CD4-positive, alpha-beta T cell treated with Interleukin-15 for 4 hours (primary cell): ENCODE data around the gene MEG3.
"Not testable (repeated sequence)": the region's sequence is repeated elsewhere in the genome, so short reads cannot be mapped to it uniquely, and the experiment has no call there.

ENCODE experiments used
- DNase-seq: peaks from one replicate; pipeline ENCODE4 v3.0.0-alpha.2; 2020; ENCODE audit warnings: low spot score

MEG3 gene

DNA sequence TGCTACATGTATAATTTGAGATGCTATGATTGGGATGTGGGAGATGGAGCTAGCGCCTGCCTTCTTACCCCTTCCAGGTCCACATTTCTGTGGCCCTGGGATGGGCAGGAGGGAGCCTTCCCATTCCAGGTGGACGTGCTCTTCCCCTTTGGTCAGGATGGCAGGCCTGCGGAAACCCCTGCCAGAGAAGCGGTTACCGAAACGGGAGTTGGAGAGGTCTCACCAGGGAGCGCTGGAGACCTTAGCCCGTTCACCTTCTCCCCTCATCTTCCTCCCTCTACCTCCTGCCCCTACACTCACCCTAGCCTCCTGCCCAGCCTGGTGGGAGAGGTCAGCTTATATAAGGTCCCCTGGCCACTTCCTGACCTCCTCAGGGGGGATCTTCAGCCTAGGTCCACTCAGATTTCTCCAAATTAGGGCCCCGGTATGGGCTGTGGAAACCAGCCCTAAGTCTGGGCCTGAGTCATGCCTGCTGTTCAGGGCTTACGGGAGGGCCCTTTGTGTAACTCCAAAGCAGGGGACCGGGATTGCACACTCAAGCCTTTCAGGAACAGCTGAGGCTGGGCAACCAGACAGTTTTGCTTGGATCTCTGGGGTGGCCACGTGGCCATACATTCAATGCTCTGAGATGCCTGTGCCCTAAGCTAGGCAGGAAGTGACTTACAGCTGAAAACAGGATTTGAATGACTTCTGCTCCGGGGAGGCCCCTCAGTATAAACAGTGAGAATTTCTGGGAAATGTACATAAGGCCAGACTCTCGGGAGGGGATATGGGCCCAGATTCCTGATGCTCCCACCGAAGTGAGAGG, 10.2 kb upstream of the MEG3 start:
- no peak for DNase-seq

DNA sequence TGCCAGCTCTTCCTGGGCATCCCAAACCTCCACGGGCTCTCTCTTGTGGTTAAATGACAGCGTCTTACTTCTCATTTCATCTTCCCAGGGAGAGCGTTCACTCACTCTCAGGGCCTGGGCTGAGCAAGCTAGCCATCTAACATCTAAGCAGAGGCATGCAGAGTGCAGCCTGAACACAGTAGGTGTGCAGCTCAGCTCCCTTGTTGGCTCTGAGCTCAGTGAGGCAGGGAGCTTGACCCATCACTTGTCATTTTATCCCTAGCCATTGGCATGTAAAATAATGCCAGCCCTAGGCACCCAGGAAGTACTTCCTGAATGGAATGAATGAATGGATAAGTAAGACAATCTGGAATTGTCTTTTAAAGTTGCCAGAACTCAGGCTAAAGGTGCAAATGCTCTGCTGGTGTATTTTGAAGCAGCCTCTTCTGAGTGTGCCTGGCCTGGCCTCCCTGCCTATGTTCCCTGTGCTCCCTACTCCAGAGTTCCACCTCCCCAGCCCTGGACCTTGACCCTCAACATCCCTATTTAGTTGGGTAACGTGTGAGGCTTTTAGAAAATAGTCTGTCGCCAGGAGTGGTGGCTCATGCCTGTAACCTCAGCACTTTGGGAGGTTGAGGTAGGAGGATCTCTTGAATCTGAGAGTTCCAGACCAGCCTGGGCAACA, 9.5 kb upstream of the MEG3 start:
- DNase-seq: no peak

DNA sequence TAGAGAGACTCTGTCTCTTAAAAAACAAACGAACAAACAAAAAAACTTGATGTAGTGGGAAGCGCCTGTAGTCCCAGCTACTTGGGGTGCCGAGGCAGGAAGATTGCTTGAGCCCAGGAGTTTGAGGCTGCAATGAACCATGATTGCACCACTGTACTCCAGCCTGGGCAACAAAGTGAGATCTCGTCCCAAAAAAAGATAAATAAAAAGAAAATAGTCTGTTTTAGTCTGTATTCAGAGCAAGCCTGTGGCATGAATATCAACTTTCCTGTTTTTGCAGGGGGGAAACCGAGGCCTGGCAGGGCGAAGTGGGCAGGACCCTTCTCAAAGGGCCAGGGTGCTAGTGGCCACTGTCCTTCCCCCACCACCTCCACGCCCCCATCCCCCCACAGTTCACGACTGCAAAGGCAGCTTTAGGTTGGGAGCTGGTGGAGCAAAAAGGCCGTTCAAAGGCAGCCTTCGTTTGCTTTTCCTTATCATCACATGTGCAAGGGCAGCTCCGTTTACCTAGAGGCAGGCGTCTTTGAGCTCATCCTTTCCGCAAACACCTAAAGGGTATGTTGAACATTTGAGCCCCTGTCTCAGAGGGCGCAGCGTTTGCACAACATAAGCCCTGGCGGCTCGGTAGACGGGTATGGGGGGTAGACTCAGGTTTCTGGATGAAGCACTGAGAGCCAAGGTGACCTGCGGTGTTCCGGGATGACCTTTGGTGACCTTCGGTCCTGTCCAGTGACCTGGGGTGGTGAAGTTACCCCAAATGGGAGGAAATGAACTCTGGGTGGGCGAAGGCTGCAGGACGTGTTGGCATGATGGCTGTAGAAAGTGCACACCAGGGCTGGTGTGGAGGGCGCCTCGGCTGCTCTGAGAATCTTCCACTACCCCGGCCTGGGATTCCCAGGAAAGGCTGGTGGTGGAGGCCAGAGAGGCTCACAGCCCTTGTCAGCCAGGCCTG, 8.7 kb upstream of the MEG3 start:
- no peak for DNase-seq

DNA sequence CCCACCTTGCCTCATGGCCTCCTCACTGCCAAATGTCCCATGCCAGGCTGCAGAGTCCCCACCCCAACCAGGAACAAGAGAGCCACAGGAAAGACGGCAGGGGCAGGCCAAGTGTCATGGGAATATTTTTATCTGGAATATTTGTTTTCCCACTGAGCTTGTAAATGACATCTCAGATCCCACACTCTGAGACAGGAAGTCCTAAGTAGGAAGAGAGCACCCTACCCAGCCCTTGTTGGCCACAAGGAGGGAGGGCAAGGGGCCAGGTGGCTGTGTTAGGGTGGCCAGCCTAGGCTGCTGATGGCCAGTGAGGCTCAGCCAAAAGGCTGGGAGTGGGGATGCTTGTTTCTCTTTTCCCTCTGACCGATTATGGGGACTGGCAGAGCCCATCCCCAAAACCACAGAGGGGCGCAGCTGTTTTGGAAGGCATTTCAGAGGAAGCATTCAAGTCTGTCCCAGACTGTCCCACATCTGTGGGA, 7.7 kb upstream of the MEG3 start:
- no peak for DNase-seq

DNA sequence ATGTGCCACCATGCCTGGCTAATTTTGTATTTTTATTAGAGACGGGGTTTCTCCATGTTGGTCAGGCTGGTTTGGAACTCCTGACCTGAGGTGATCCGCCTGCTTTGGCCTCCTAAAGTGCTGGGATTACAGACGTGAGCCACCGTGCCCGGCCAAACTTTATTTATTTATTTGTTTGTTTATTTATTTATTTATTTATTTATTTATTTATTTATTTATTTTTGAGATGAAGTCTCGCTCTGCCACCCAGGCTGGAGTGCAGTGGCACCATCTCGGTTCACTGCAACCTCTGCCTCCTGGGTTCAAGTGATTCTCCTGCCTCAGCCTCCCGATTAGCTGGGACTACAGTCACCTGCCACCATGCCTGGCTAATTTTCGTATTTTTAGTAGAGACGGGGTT, 7.0 kb upstream of the MEG3 start:
- DNase-seq: not testable (repeated sequence)

DNA sequence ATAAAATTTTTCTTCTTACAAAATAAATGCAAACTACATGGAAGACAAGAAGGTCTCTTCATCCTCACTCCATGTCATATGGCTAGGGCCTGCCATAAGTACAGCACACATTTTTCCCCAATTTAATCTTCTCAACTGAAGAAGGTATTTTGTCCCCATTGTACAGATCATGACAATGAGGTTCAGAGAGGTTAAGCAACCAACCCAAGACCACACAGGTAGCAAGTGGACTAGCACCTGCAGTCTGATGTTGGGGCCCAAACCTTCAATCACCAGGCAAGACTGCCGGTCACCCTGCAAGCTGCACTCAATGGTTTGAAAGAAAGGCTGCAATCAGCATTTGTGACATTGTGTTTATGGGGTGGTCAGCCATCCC, 6.5 kb upstream of the MEG3 start:
- no peak for DNase-seq

DNA sequence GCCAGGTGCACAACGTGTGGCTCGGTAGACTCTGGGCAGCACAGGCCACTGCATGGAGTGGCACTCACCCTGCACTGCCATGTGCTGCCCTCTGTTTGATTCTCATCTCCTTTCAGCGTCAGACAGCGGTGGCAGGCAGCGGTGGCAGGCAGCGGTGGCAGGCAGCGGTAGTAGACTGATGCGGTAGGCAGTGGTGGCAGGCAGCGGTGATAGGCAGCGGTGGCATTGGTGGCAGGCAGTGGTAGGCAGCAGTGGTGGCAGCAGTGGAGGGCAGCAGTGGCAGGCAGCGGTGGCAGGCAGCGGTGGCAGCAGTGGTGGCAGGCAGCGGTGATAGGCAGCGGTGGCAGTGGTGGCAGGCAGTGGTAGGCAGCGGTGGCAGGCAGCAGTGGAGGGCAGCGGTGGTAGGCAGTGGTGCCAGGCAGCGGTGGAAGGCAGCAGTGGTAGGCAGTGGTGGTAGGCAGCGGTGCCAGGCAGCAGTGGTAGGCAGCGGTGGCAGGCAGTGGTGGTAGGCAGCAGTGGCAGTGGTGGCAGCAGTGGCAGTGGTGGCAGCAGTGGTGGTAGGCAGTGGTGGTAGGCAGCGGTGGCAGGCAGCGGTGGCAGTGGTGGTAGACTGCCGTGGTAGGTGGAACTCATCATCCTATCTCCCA, 6.0 kb upstream of the MEG3 start:
- DNase-seq: no peak

DNA sequence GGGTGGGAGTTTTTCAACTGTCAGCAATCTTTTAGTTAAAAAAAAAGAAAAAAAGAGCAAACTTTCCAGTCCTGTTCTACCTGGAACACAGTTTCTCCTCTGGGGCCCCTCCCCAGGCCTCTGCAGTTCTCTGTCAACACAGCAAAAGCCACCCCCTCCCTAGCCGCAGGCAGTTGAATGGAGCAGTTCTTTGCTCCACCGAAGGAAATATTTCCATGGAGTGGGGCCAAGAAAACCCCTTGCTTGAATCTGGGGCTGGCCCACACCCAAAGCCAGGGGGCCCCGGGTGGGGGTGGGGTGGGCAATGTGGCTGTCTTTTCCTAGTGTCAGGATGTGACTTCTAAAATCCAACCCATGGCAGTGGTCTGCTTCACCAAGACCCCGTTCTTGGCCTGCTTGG, 5.0 kb upstream of the MEG3 start:
- no peak for DNase-seq

DNA sequence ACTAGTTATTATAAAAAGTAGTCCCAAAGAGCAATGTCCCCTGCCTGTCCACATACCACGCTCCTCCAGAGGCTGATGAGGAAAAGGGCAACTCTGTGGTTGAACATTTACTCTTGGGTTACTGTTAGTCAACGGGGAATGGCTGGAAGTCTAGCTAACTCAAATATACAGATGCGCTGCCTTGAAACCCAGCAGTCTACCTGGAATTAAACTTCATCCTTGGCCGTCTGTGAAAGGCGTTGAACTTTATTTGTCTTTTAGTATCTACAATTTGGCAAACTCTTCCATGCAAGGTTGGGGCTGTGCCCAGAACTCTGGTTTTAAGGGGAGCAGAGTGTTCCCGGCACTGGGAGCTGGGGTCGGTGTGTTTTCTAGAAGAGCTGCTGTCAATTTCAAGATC, 3.9 kb upstream of the MEG3 start:
- no peak for DNase-seq

DNA sequence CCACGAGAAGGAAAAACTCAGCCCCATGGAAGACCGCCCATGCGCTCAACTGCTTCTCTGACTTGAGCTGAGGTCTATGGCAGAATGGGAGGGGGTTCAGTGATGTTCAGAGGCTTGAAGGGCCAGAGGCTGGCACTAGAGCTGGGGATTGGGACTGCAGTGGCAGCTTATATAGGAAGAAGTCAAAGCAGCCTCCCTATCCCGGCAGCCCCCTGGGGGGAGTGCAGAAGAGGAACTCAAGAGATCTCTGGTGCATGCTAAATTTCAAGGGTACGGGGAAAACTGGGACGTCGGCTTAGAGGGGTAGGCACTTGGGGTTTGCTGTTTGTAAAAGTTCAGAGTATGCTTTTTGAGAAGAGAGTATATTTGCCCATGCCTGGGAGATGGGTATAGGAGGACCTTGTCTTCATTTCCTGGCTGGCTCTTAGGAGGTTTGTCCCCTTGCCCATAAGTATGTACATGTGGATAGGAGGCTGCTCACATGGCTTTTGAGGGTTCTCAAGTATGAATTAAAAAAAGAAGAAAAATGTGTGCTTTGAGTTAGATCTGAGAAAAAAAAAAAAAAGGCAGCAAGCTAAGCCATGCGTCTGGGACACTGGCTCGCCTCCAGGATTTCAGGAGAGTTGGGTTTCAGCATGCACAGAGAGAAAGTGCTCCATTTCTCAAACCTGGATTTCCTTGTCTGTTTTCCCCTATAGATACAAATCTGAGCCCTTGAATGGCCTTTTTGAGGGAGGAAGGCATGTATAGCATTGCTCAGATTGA, 3.2 kb upstream of the MEG3 start:
- DNase-seq: no peak

DNA sequence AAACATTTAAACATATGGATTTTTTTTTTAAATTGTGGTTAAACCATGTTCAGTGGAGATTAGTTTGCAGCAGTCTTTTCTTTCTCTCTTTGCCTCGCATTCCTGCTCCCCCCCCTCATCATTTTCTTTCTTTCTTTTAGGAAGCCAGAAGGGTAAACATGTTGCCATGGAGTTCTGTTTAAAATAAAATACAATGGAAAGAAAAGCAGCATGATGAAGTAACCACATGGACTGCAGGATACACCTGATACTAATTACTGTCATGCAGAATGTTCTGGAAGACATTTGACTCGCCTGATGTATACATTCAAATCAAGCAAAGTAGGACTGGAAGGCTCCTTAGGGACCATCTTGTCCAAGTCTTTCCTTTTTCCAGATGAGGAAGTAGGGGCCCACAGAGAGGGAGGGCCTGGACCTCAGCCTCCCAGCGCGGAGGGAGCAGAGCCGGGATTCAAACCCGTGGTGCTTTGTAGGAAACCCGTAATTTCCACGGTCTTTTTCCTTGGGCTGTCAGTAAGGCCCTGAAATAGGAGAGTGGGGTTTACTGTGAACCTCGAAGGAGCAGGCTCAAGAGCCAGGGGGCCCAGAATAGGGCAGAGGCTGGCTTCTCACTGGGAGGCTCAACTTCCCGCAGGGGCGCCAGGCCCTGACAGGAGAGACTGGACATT, 2.4 kb upstream of the MEG3 start:
- no peak for DNase-seq

DNA sequence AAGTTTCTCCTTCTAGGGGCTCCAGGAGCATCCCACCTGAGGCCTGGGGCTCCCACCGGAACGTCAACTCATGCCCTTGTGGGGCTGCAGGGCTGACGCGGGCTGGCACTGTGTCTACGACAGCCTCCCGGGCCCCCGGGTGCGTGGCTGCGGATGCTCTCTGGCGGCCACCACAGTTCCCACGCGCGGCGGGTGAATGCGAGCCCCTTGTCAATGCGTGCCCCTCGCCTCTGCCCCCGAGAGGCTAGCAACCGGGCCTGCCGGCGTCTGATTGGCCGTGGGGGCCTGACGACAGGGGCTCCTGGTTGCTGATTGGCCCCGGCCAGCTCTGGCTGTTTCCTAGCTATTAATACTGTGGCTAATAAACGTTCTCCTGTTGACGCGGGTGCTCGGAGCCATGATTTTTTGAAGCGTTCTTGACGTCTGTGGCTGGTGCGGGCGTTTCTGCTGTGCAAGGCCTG, 1.8 kb upstream of the MEG3 start:
- no peak for DNase-seq

DNA sequence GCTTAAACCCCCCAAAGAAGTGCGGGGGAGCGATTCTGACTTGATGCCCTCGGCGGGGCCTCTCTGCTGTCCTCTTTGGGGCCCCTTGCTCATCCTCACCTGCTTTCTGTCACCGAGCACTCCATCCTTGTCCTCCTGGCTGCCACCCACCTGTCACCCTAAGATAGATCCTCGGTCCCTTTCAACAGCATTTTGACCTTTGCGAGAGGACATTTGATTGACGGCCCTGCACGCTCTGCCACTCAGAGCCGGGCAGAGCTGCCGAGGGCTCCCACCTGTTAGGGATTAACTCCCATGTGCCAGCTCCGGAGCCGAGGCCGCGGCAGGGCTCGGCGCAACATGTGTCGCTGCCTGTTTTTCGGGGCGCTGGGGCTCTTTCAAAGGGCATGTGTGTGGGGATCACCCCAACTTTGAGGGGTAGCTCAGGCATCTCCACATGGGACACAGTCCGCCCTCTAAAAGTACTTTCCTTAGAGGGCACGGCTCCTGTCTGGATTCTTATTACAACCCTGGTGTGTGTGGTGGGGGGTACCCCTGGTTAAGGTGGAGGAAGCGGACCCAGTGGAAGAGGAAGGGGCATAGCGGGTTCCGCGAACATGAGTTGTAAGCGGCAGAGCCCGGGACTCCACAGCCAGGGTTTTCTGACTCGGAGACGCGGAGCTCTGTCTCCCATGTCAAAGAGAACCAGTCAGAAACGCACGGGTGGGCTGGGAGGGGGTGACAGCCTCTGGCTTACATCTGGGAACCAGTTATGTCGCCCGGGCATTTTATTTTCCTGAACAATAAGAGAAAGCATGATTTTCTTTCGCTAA, 811 bp upstream of the MEG3 start:
- DNase-seq: no peak

DNA sequence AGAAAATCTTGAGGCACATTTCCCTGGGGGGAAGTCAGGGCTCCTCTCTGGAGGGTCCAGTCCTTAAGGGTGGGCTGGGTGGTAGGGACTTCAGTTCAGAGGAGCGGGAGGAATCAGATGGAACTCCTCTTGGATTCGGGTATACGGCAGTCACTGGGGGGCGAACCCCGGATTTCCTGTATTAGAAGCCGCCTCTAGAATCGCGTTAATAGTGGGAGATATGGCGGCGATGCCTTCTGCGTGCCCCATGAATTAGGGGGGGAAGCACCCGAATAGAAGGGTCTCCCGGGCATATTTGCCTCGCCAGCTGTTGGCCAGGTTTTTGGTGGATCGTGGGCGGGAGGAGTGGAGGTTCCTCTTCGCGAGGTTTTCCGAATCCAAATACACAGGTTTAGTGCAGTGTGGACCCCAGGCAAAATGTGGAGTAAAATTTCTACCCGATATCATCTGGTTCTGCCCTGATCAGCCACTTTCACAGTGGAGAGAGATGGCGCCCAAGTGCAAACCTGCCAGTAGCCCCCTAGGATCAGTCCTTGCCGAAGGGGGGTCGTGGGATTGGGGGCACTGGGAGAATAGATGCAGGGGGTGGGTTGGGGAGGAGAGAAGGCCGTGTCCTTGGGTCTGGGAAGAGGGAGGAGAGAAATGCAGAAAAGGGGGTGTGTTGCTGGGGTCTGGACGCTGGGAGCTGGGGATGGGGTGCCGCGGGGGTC, 628 bp downstream of the MEG3 start:
- DNase-seq: no peak

DNA sequence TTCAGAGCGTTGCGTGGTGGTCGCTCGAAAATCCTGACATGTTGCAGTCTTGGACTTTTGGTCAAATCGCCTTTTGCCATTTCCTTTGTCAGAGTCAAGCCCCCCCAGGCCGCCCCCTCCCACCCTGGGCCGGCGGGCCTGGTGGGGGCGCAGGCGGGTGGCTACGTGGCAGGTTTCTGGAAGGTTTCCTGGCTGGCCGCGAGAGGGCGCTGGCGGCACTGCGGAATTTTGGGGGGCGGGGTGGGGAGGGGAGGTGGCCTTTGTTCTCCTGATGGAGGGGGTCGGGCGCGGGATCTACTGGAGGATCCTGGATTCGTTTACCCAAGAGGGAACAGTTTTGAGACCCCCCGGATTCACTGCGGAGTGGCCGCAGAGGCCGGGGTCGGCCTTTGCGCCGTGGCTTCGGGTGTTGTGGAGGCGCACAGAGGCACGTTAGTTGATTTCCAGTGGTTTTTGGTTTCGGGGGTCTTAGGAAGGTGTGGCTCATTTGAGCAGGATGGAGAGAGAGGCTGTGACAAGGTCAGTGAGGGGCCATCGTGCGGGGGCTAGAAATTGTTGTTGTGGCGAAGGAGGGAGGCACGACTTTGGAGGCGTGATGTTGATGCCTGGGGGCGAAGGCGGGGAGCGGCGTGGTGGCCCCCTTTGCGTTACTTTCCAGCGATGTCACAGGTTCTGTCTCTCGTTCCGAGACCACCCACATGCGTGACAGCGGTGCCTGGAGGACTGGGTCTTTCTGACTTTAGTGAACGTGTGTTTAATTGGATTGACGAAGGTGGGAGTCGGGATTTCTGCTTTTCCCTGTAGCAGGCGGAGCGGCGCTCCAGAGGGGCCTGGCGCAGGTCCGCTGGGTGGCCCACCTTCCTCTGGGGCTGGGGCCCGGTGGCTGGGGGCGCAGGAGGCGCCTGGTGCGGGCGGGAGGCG, 1.4 kb downstream of the MEG3 start:
- no peak for DNase-seq

DNA sequence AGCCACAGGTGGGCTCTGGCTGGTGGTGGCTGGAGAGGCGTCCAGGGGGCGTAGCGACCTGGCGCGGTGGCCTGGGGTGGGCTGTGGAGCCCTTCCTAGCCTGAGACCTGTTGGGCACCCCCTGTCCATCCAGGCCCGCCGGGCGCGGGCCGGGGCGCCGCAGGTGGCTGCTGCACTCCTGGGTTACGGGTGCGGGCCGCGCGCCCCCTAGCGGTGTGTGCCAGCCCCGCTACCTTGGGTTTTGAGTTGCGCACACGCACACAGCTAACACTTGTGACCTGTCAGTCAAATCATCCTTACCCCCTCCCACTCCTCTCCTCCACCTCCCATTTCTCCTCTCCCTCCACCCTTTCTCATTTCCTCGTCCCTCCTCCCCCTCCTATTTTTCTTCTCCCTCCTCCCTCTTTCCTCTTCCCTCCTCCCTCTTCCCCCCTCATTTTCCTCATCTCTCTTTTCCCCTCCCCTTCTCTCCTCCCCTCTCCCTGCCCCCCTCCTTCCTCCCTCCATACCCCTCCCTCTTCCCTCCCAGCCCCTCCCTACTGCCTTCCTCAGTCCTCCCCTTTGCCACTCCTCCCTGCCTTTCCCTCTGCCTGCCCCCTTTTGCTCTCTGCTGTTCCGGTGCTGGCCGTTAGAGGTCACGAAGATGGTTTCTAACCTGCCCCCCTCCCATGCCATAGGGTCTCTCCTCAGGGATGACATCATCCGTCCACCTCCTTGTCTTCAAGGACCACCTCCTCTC, 2.3 kb downstream of the MEG3 start:
- no peak for DNase-seq

DNA sequence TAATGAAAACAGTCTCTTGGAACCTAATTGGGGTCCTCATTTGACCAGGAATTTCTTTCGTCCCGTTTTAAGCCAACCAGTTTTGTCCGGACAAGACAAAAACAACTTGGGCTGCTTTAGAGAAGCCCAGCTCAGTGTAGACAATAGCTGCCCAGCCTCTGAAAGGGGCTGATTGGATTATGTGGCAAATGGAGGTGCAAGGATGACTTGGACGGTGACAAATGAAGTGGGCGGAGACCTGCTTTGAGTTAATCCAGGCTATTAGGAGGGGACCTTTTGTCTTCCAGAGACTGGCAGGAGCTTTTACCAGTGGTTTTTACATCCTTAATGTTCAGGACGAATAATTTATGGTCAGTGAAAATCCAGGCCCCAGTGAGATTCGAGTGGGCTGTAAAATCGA, 4.8 kb downstream of the MEG3 start:
- DNase-seq: no peak
